DMS53 (cell line): ENCODE results near the gene LRP1B.
"Not testable (repeated sequence)": the region's sequence is repeated elsewhere in the genome, so short reads cannot be mapped to it uniquely, and the experiment has no call there.

Source experiments
- DNase-seq: peaks from one replicate; lab custom pipeline; 2025; lab: John Stamatoyannopoulos, UW

The LRP1B gene

DNA sequence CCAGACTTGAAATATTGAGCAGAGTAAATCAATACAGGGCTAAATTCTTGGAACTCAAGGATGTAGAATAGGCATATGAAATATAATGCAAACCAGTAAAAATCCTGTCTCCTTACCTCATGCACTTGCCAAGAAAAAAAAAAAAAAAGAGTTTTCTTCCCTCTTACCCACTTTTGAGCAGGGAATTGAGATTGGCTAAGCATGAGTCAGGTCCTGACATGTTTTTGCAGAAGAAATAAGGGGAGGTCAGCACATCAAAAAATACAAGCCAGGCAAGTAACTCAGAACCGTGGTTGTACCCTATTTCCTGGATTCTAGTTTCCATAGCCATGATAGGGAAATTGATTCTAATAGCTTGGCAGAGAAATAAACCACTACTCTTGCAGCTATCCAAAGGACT lies 1526.7 kb downstream of the LRP1B start:
- DNase-seq: no peak

DNA sequence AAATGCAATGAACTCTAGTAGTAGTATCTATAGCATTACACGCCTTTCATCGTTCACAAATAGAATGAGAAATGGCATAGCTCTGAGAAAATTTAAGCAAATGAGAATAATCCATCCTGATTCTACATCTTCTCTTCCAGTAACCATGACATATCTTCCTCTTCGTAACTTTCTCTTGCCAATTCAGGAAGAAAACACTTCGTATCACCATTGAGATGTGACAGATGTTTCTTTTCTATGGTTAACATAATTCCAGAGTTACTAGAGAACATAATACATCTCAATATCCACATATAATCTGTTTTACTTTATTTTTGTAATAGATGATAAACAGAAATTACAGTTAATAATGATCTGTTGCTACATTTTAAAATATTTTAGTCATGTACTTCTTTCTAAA lies 1527.4 kb downstream of the LRP1B start:
- DNase-seq: no peak

DNA sequence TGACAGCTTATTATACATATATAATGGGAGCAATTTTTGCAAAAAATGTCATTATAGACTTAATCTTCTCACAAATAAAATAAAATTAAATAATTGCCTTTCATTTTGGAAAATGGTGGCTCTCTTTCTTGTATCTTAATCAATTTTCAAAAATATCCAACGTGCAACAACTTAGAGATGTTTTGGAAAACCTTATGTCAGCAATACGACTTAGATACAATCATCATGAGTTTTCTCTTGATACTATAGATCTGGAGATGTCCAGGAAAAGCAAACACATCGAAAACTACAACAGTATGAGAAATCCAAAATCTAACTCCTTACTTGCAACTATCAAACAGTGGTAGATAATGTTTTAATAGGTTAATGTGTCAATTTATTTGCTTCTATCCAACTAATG lies 1529.0 kb downstream of the LRP1B start:
- DNase-seq: no peak

- DNase-seq: no peak
Measured at GRCh38 chr2:140601342-140601741, 1529.5 kb downstream of the LRP1B start.

DNA sequence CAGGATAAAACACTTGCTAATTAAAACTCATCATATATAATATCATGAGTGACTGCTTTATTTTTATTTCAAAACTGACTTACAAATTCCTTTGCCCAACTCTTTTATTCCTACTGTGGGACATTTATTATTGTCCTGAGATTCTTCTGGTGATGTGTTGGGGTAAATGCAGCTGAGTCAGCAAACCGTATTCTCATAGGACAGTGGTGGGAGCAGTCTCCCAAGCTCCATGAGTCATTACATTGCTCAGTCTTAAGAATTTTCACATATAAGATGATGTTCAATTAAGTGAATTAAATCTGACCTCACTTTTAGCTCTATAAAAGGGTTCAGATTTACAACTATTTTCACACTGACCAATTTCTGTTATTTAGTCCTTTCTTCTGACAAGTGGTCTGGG lies 1530.7 kb downstream of the LRP1B start:
- DNase-seq: no peak

GRCh38 chr2:140597836-140598235 lies 1533.0 kb downstream of the LRP1B start:
- DNase-seq: peak; percentile 0

DNA sequence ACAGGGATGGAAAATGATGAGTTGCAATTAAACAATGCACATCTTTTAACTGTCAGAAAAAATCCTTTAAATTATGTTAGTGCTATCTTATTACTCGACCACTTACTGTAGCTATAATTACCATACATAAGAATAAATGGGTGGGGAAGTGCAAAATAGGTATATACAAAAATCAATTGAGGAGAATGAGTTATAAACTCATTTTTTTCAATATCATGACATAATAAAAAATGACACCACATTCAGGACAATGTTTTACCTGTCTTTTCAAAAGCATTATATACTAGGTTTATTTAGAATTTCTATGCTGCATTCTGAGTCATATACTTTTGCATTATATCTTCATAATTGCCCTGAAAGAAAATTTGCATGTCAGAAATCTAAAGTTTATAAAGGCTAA lies 1533.6 kb downstream of the LRP1B start:
- no peak for DNase-seq

DNA sequence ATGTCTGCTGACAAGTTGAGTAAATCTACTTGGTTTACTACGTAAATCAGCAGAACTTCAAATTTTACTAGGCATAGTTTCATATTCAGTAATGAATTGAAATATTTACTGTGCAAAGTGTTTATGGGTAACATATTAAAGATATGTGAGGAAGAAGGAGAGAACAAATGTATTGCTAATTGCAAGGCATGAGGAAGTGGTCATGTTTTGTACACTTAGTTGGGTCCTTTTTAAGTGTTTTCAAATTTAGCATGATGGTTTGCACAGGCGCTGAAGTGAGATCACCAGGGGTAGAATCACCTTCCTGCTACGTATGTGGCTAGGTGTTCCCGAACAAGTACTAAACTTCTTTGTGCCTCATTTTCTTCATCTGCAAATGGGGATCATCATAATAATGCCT lies 1534.4 kb downstream of the LRP1B start:
- no peak for DNase-seq

DNA sequence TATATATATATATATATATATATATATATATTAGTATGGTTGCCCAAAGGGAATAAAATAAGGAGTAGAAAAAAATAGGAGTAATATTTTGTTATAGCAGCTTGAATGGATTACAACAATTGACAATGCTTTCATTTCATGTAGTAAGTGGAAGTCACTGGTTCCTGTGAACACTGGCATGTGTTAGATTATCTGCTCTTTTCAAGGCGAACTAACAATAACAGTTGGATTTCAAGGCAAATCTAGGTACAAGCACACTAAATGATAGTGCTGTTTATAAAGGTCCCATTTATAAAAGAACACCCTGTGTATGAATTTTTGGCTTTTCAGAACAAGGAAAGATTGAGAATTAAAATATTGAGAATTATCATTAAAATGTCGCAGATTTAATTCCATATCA lies 1535.7 kb downstream of the LRP1B start:
- DNase-seq: no peak

DNA sequence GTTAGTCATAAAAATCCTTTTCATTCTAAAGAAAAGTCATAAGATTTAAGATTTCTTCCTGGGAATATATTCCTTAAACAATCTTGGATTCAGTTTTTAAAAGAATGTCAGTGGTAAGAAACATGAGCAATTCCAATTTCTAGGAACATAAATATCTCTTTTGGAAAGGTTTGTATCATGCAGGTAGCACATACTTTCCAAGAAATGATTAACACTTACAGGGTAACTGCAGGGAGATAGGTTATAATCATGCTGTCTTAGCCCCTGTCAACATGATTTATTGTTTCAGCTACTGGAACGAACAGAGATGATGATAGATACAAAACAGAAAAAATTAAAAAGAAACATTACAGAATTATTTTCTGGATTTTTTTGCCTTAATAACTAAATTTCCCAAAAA lies 1537.7 kb downstream of the LRP1B start:
- DNase-seq: no peak

DNA sequence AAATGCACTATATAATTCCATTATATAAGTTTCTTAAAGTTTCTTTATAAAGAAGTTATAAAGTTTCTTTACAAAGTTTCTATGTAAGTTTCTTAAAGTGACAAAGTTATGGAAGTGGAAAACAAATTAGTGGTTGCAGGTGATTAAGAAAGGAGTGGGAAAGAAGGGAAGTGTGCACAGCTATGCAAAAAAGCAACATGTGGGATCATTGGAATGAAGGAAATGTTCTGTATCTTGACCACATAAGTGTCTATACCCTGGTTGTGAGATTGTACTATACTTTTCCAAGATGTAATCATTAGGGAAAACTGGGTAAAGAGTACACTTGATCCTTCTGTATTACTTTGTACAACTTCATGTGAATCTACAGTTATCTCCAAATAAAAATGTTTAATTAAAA lies 1541.1 kb downstream of the LRP1B start:
- DNase-seq: no peak

DNA sequence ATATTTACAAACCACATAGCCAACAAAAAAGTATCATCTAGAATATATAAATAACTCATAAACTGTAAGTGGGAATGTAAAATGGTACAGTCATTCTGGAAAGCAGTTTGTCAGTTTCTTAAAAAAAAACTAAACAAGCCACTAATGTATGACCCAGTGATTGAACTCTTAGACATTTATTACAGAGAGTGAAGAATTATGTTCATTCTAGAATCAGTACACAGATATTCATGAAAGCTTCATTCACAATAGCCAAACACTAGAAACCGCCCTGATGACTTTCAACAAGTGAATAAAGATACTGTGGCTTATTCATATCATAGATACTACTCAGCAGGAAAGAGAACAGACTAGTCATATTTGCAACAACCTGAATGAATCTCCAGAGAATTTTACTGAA lies 1541.5 kb downstream of the LRP1B start:
- DNase-seq: no peak

DNA sequence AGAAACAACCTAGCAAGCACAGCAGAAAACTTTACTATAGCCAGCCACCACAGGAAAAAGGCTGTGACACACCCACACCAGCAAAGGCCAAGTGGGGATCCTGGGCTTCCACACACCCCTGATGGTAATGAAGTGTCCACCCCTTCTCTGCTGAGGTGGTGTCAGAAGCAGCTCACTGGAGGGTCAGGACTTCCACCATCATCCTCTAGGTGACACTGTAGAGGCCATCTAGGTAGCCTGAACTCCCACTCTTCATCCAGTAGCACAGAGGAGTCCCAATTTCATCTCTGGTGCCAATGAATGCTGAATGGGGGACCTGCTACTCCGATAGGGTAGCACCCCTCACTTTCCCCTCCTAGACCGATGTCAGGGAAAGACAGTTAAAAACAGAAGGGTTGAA lies 1544.4 kb downstream of the LRP1B start:
- peak; percentile 40 for DNase-seq

DNA sequence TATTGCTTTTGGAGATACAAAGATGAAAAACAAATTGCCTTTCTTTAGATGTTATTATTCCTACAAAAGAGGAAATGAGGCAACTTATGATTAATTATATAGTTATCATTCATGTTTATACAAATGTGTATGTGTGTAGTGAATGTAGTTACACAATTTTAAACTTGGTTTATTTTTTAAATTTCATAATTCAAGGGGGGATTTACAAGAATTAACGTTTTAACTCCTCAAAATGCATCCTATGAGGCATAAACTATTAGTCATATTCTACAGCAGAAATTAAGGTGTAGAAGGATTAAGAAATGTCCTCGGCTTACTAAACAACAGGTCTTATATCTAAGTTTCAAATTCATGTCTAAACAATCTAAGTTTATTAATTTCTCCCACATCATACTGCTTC lies 1545.8 kb downstream of the LRP1B start:
- no peak for DNase-seq

GRCh38 chr2:140584471-140584870 lies 1546.3 kb downstream of the LRP1B start:
- DNase-seq: no peak

DNA sequence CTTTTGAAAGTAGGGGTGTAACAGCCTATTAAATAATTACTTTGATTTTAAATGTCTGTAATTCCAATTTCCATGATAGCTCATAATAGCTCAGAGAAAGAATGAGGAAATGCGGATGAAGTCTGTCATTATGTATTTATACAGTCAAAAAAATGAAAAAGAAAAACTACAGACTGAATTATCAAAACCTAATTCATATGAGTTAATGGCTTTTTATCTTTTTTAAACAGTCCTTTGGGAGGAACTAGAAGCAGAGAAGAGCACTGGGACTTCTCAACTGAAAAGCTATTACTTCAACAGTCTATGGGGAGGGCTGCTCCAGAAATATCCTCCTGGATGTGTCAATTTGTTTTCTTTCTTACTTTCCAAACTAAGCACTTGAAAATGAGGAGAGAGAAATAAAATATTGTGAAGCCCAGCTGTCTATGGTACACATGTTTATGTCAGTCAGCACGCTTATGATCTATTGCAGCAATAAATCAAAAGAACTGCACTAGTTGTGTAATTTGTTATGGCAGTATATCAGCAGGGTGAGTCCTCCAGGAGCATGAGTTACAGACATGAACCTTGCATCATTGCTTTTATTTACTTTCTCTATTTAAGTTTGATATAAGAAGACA lies 1550.2 kb downstream of the LRP1B start:
- DNase-seq: no peak

DNA sequence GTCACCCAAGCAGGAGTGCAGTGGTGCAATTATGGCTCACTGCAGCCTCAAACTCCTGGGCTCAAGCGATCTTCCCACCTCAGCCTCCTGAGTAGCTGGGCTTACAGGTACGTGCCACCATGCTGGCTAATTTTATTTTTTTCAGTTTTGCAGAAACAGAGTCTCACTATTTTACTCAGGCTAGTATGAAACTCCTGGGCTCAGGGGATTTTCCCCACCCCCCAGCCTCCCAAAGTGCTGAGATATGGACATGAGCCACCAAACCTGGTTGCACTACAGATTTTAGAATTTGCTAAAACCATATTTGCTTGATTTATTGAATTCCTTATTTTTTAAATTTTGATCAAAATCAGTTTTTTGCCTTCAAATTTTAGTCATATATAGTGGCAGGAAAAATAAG lies 1553.4 kb downstream of the LRP1B start:
- no peak for DNase-seq

- DNase-seq: peak; percentile 27
Measured at GRCh38 chr2:140567734-140568133, 1563.1 kb downstream of the LRP1B start.

DNA sequence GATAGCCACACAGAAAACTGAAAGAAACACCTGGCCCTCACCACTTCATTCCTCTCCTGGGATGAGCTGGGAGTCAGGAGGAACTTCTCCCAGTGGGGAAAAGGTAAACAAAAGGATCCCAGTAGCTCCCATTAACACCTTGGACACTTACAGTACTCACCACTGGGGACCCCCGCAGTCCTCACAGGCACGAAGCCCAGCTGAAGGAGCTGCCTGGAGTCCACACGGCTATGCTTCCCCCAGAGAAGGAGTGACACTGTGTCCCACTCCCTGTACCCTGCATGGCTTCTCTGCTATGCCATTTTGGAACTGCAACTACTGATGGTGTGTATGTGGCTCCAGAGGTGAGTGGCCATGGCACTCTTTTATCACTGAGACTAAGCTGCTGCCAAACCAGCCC lies 1565.1 kb downstream of the LRP1B start:
- no peak for DNase-seq

DNA sequence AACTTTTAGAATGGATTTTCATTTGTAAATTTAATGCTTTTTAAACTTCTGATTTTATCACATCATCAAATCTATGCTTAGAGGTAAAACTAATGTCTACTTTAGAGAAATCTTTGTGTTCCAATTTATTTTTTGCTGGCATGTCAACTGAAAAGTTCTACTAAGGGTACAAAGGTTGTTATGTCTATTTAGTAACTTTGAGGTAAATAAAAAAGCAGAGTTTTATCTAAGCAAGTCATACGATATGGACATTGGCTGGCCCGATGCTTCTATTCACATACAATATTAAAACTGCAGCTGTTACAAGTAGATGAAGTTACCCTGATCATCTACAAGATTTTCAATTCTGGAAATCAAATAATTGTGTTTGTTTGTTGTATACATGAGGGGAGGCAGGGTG lies 1575.1 kb downstream of the LRP1B start:
- no peak for DNase-seq

DNA sequence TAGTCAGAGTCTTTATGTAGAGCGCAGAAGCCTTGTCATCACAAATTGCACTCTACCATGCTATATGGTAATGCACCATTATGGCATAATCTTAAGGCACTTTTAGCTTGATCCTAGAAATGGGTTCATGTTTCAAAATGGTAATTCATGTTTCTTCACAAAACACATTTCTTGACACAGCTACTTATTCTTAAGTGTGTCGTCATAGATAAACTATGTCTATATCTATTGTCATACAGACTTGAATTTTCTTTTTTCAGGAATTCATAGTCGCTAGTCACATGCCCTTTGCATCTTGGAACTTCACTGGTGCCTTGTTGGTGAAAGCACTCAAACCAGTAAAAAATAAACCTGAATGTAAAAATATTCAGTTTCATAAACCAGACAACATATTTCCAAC lies 1578.2 kb downstream of the LRP1B start:
- DNase-seq: no peak

- DNase-seq: no peak
Measured at GRCh38 chr2:140551287-140551686, 1579.5 kb downstream of the LRP1B start.

DNA sequence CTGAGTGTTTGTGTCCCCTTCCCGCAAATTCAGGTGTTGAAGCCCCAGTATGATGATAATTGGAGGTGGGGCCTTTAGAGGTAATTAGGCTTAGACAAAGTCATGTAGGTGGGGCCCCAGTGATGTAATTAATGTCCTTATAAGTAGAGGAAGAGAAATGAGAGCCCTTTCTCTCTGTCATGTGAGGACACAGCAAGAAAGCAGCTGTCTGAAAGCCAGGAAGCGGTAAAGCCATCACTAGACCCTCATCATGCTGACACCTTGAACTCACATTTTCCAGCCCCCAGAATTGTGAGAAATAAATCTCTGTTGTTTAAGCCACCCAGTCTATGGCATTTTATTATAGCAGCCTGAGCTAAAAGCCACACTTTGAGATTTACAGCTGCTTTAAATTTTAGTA lies 1580.0 kb downstream of the LRP1B start:
- no peak for DNase-seq

- not testable (repeated sequence) for DNase-seq
Measured at GRCh38 chr2:140544769-140545168, 1586.0 kb downstream of the LRP1B start.

DNA sequence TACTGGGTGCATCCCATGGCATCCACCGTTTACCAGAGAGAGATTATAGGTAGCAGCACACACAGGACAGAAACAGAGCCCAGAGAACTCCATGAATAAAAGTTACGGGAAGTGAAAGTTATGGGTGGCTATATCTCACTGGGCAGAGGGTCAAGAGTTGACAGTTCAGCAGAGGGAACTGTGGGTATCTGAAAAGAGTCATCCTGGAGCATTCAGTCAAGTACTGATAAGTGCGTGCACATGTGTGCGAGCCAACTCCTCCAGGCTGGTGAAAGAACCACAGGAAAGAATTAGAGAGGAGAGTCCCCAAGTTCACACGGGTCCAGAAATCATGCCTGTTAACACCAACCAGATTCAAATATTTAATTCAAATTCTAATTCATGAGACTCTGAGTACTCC lies 1588.2 kb downstream of the LRP1B start:
- no peak for DNase-seq
